ENCODE results near the gene PRKG1.

- no peak for TF ChIP-seq CTCF (IDR thresholded peaks at IDR 0.05)
- TF ChIP-seq POLR2A (IDR thresholded peaks at IDR 0.05) = no peak
Measured at GRCh38 chr10:51291961-51292360, 217.7 kb downstream of the PRKG1 start.

All from Peyer's patch (tissue), 4 donors.